HG02759 (cell line): ENCODE results near the gene WWOX.
A peak's percentile ranks its signal among the peaks of the same experiment; 100 is the strongest.
"Not testable (repeated sequence)": the region's sequence is repeated elsewhere in the genome, so short reads cannot be mapped to it uniquely, and the experiment has no call there.

Source experiments
- ATAC-seq: cut with Tn5 transposase; IDR thresholded peaks from one replicate; pipeline ENCODE4 v1.9.1; 2021; ENCODE audit warnings: mild to moderate bottlenecking, moderate library complexity; ENCODE audit not compliant: unreplicated experiment

WWOX gene

DNA sequence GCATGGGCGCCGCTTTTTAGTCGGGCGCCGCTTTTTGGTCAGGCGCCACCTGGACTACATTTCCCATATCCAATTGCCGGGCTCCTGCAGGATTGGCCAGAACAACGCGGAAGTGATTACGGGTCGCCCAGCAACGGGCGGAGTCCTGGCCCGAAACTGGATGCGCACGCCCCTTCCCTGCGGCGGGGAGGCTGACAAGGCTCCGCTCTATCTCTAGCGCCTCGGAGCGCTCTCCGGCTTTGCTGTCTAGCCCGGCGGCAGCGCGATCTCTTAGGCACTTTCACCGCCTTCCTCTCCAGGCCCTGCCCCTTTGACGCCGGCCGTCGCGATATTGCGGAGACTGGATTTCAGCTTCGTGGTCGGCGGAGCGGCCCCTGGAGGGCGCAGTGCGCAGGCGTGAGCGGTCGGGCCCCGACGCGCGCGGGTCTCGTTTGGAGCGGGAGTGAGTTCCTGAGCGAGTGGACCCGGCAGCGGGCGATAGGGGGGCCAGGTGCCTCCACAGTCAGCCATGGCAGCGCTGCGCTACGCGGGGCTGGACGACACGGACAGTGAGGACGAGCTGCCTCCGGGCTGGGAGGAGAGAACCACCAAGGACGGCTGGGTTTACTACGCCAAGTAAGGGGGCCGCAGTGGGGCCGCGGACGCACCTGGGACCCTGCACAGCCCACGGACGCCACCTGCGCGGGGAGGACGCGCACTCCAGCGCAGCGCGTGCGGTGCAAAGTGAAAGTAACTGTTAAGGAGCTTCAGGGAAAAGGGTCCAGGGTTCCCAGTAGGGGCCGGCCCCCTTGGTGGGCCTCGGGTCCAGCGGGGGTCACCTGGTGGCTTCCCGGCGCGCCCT lies at the start of gene WWOX:
Gene WWOX (plus strand): TSS at position 384 of the 841 bp plus-strand sequence.
- peak; percentile 96 for ATAC-seq

DNA sequence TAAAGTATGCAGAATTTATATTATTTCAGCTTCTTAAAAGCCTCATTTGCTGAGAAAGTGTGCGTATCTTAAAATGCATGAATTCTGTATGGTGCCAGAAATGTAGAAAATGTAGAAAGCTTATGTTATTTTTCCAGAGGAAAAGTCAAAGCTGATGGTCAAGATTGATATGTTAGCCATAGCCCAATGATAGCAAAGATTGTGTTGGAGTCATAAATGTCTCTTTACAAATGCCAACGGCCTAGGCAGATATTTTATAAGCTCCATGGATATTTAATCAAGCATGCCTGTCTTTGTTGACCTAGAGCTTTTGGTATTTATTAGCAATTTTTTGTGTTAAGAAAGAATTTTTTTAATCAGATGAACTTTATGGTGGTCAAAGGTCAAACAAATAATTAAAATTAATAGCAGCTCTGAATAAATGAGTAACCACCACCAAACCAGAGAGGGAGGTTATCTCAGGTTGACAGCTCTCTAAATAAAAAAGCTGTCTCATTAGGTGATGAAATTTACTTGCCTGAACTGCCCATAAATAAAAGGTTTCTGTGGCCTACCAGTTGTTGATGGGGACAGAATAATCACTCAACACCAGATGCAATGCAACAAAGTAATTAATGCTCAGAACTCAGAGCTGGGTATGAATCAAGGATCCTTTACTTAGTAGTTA lies 48.6 kb upstream of the WWOX start:
- ATAC-seq = no peak

GRCh38 chr16:78057803-78058564 lies 41.5 kb upstream of the WWOX start:
- ATAC-seq = no peak

DNA sequence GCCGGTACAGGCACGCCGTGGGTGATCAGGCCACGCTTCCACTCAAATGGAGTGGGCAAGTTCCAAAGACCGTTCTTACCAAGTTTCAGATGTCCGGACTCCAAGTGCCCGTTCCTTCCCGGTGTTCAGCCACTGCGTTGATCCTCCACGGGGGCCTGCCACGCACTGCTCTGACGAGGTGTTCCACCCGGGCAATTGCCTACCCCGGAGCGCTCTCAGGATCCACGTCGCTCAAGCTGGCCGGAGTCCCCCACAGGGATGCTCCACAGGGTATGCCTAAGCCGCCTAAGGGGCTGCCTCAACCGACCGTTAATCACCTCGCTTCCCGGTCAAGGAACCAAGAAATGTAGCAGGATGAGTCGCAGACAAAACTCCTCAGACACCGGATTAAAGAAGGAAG lies 39.6 kb upstream of the WWOX start:
- not testable (repeated sequence) for ATAC-seq

GRCh38 chr16:78060295-78060694 lies 39.2 kb upstream of the WWOX start:
- ATAC-seq = no peak

DNA sequence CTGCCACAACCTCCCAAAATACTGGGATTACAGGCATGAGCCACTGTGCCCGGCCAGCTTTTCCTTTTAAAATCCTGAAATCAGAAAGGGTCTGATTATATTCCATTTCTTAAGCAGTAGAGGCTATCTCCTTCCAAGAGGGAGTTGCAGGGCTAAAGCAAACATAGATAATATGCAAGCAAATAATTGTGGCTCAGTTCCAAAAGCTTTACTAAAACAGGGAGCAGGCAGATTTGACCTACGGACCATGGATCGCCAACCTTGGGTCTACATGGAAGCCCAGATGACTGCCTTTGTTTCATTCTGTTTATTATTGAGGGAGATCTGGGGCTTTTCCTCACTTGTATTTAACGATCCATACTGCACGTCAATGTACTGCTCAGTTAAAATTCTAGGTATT lies 38.6 kb upstream of the WWOX start:
- no peak for ATAC-seq

DNA sequence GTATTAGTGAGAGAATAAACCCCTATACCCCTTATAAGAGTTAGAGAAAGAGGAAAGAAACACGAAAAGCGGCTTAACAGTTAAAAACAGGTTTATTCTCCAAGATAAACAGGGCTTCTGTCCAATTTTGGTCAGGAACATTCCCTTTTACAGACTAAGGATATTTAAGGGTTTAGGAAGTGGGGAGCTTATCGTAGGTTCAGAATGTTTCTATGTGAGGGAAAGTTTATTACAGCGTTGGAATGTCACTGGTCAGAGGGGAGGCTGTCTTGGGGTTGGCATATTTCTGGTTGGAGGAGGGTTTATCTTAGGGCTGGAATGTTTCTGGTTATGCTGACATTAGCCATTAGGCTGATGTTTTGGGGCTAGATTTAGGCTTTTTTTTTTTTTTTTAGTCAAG lies 34.1 kb upstream of the WWOX start:
- ATAC-seq = no peak

GRCh38 chr16:78069913-78070312 lies 29.5 kb upstream of the WWOX start:
- no peak for ATAC-seq

GRCh38 chr16:78072275-78072674 lies 27.2 kb upstream of the WWOX start:
- ATAC-seq = no peak

GRCh38 chr16:78075800-78076199 lies 23.7 kb upstream of the WWOX start:
- ATAC-seq = no peak

- ATAC-seq = no peak
Measured at GRCh38 chr16:78081341-78081740, 18.1 kb upstream of the WWOX start.

DNA sequence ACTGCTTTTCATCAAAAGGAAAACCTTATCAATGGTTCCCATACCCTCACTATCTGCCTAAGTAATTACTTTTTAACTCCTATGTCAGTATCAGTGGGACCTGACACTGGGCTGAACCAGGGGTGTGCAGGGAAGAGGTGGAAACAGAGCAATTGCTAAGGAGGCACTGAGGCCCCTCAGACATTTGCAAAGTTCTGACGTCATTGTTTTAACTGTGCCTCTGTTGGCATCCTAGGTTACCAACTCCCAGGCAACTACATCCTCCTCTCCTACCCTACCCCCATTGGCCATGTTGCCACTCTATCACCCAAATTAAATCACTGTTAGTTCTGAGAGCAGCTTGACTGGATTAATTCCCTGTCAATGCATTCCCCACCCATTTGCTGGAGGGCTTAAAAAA lies 8.0 kb upstream of the WWOX start:
- ATAC-seq = no peak

- no peak for ATAC-seq
Measured at GRCh38 chr16:78092758-78093157, 6.7 kb upstream of the WWOX start.

DNA sequence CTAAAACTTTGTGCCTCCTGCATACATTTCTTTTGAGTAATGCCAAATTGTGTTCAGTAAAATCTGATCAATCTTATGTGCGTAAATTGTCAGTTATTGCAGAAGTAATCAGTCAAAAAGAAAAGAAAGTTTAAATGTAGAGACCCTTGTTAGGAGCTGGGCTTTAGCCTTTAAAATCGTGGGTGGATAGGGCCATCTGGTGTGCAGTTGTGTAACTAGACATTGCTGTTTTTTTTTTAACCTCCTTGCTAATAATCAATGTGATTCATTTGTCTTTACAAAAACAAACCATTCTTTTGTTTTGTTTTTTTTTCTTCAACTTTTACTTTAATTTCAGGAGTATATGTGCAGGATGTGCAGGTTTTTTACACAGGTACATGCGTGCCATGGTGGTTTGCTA lies 5.3 kb upstream of the WWOX start:
- no peak for ATAC-seq

GRCh38 chr16:78094998-78095397 lies 4.5 kb upstream of the WWOX start:
- ATAC-seq = no peak

DNA sequence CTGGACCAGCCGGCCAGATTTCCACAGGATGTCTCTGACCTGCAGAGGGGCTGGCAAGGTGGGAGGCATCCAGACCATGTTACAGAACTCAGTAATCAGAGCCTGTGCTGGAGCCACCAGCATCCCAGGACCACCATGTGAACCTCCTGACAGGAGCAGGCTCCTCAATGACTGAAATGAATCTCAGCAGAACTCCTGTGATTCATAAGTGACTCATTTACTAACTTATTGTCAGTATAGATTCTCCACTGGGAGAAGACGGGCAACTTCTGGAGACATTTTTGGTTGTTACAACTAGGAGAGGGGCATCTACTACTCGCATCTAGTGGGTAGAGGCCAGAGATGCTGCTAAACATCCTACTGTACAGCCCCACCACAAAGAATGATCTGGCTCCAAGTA lies 3.1 kb upstream of the WWOX start:
- no peak for ATAC-seq

DNA sequence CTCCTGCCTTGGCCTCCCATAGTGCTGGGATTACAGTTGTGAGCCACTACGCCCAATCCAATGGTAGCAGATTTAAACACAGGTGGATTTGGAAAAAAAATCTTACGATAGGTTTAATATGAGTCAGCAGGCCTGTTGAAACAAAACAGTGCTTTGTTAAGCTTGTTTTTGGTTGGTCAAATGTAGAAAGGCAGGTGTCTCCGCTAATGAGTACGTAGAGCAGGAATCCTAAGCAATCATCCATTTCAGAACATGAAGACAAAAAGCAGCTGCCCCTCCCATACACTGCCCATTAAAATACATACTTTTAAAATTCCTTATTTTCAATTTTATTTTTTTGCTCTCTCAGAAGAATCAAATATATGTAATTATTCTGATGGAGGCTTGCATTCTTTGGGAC lies 1.9 kb upstream of the WWOX start:
- ATAC-seq = no peak

DNA sequence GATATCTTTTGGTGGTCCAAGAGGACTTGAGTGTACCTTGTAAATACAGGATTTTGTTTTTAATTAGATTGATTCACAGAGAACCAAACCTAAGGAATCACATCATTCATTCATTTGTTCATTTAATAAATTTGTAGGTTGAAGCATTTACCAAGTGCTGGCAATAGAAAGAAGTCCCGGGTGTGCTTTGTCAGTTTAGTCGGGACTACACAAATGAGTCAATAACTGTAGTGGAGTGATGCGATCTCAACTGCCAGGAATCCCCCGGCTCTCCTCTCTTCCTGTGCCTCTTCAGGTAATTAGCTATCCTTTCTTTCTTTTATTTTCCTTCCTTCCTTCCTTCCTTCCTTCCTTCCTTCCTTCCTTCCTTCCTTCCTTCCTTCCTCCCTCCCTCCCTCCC lies 1.4 kb upstream of the WWOX start:
- no peak for ATAC-seq

DNA sequence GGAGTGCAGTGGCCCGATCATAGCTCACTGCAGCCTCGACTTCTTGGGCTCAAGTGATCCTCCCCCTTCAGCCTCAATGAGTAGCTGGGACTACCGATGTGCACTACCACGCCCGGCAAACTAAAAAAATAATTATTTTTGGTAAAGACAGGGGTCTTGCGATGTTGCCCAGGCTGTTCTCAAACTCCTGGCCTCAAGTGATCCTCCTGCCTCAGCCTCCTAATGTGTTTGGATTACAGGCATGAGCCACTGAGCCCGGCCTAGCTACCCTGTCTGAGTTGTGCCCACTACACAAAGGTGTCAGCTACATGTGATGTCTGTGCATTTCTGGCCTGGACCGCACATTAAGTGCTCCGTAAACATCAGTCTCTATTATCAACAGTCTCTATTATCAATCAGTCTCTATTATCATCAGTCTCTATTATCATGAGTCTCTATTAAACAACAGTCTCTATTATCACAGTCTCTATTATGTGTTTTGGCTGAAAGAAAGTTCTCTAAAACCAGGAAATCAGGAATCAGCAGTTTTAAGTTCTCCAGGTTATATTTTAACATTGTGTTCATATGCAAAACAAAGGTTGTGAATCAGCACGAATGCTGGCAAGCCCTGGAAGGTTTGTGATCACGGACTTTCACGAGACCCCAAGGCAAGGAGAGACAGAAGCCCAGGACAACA lies 721 bp upstream of the WWOX start:
- no peak for ATAC-seq

- peak; percentile 37 for ATAC-seq
Measured at GRCh38 chr16:78100112-78100467, 636 bp downstream of the WWOX start.

GRCh38 chr16:78102122-78102660 lies 2.7 kb downstream of the WWOX start:
- no peak for ATAC-seq
